HAP-1 (cell line): Measurements from ENCODE around the gene DUSP15.
"Not testable (repeated sequence)": the region's sequence is repeated elsewhere in the genome, so short reads cannot be mapped to it uniquely, and the experiment has no call there.

Experiments used
- DNase-seq, 2 experiments: peaks; one replicate each; pipeline ENCODE4 v3.0.0-alpha.2; 2016 to 2020; ENCODE audit warnings: low spot score in 2 of 2
- H3K27me3 ChIP-seq: fragments of 250-450 bp; sonication (Bioruptor Pico); 2 replicates; pipeline ENCODE4 v1.5.1; 2020; ENCODE audit warnings: low read depth, mild to moderate bottlenecking, moderate library complexity
- H3K36me3 ChIP-seq: fragments of 250-450 bp; sonication (Bioruptor Pico); replicated peaks from 2 replicates; pipeline ENCODE4 v1.5.1; 2020; ENCODE audit warnings: mild to moderate bottlenecking
- H3K4me1 ChIP-seq: fragments of 250-450 bp; sonication (Bioruptor Pico); 2 replicates; pipeline ENCODE4 v1.5.1; 2020; ENCODE audit warnings: mild to moderate bottlenecking
- H3K4me3 ChIP-seq: fragments of 250-450 bp; sonication (Bioruptor Pico); 2 replicates; pipeline ENCODE4 v1.5.1; 2020; ENCODE audit warnings: mild to moderate bottlenecking, moderate library complexity
- H3K9me3 ChIP-seq: fragments of 250-450 bp; sonication (Bioruptor Pico); 2 replicates; pipeline ENCODE4 v1.5.1; 2020; ENCODE audit warnings: mild to moderate bottlenecking, moderate library complexity
- in situ Hi-C: fragments of 300-500 bp; cut with MboI; formaldehyde crosslinking; loops from 3 replicates; pipeline ENCODE4 v1.14.3; 2020; ENCODE audit warnings: low sequenced_read_pairs, inconsistent platforms, mixed read lengths

The DUSP15 gene

DNA sequence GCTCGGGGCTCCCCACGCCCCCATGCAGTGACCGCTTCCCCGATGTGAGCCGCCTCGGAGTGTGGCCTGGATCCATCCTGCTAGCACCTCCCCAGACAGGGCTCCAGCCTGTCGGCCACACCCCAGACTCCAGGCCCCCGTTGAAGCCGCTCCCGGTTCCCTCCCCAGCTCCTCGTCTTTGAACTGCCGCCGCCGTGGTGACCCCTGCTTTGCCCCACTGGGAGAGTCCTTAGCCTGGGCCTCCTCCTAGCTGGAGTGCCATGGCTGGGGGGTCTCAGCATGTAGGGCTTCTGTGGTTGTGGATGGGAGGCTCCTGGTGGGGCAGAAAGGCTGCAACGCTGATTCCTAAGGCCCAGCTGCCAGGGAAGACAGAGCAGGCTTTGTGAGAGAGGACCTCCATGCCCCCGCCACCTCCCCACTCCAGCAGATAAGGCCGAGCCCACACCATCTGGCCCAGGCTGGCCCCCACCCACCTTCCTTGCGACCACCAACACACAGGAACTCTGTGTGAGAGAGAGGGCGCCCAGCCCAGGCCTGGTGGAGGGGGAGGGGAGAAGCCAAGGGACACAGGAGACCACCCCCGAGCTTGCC, 36.3 kb downstream of the DUSP15 start:
- DNase-seq = no peak
- Histone ChIP-seq H3K4me3 (no peak overlapping the region), H3K27me3 (no peaks in the 10 kb centered on the region), H3K36me3 (no peaks in the 10 kb centered on the region), H3K9me3 (no peaks in the 10 kb centered on the region), H3K4me1 (no peaks in the 10 kb centered on the region)
- in situ Hi-C loops = no loop called here

GRCh38 chr20:31833130-31833930, 37.0 kb downstream of the DUSP15 start:
- H3K4me1 ChIP-seq = no peaks in the 10 kb centered on the region
- no peak overlapping the region for H3K4me3 ChIP-seq
- in situ Hi-C loops = no loop called here
- H3K27me3 ChIP-seq = no peaks in the 10 kb centered on the region
- H3K36me3 ChIP-seq = no peaks in the 10 kb centered on the region
- peak; percentile 57 to 89 for DNase-seq
- no peaks in the 10 kb centered on the region for H3K9me3 ChIP-seq

DNA sequence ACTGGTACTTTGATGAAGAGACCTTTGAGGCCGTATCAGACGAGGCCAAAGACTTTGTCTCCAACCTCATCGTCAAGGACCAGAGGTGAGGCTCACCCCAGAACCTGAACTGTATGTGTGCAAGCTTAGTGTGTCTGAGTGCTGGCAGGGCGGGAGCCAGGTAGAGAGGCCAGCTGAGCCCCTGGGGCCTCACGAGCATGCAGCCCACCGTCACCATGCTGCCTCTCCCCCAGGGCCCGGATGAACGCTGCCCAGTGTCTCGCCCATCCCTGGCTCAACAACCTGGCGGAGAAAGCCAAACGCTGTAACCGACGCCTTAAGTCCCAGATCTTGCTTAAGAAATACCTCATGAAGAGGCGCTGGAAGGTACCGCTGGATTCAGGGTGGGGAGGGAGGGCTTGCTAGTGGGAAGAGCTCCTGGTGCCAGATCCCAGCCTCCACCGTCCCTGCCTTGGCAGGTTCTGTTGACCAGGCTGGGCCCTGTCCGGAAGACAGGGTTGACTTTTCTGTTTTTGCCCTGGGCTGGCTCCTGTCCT, 38.5 kb downstream of the DUSP15 start:
- Histone ChIP-seq H3K36me3 (no peaks in the 10 kb centered on the region), H3K27me3 (no peaks in the 10 kb centered on the region), H3K4me1 (no peaks in the 10 kb centered on the region), H3K4me3 (no peak overlapping the region), H3K9me3 (no peaks in the 10 kb centered on the region)
- no peak for DNase-seq
- in situ Hi-C loops = no loop called here

DNA sequence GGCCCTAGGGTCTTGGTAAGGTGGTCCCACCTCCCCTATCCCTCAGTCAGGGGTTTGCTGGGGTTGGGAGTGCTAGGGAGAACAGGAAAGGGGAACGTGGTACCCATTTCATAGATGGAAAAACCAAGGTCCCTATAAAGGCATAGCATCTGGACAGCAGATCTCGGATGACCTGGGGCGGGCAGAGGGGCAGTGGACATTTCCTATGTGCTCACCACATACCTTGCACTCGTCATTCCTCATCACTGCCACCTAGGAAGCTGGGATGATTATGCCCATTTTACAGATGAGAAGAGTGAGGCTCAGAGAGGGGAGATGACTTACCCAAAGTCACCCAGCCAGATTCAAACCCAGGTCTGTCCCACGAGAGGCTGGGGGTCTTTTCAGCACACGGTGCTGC, 39.1 kb downstream of the DUSP15 start:
- no peaks in the 10 kb centered on the region for H3K4me1 ChIP-seq
- in situ Hi-C loops = no loop called here
- no peaks in the 10 kb centered on the region for H3K27me3 ChIP-seq
- H3K36me3 ChIP-seq = no peaks in the 10 kb centered on the region
- H3K9me3 ChIP-seq = no peaks in the 10 kb centered on the region
- H3K4me3 ChIP-seq = no peak overlapping the region
- no peak for DNase-seq

- H3K9me3 ChIP-seq = no peaks in the 10 kb centered on the region
- no peaks in the 10 kb centered on the region for H3K4me1 ChIP-seq
- no peak overlapping the region for H3K4me3 ChIP-seq
- in situ Hi-C loops = no loop called here
- no peak for DNase-seq
- H3K36me3 ChIP-seq = no peaks in the 10 kb centered on the region
- H3K27me3 ChIP-seq = no peaks in the 10 kb centered on the region
Observed at GRCh38 chr20:31830406-31830981, 39.8 kb downstream of the DUSP15 start.

DNA sequence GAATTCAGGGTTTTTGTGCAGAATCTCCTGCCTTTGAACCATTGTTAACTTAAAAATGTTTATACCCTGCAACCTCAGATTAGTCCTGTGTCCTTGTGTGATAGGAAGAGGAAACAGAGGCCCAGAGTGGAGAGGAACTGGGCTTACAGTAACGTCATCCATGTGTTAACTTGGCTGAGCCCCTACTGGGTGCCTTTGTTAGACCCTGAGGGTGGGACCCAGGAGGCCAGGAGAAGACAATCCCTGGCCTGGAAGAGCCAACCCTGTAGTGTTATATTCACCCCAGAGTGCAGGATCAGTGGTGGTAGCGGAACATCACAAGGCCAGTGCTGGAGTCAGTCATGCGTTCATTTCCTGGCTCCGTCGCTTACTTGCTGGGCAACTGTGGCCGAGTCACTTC, 40.6 kb downstream of the DUSP15 start:
- Histone ChIP-seq H3K27me3 (no peaks in the 10 kb centered on the region), H3K36me3 (no peaks in the 10 kb centered on the region), H3K4me3 (no peak overlapping the region), H3K4me1 (no peaks in the 10 kb centered on the region), H3K9me3 (no peaks in the 10 kb centered on the region)
- DNase-seq = no peak
- in situ Hi-C loops = loop anchor here (10.0 kb wide), 2 partner anchors 125 to 825 kb away; partner anchors contain the start of gene PDRG1

GRCh38 chr20:31828016-31828415, 42.3 kb downstream of the DUSP15 start:
- H3K9me3 ChIP-seq, H3K36me3 ChIP-seq, DNase-seq, H3K4me1 ChIP-seq, H3K4me3 ChIP-seq, H3K27me3 ChIP-seq: not testable (repeated sequence)
- in situ Hi-C loops = loop anchor here (10.0 kb wide), 2 partner anchors 127 to 827 kb away; partner anchors contain the start of gene PDRG1

DNA sequence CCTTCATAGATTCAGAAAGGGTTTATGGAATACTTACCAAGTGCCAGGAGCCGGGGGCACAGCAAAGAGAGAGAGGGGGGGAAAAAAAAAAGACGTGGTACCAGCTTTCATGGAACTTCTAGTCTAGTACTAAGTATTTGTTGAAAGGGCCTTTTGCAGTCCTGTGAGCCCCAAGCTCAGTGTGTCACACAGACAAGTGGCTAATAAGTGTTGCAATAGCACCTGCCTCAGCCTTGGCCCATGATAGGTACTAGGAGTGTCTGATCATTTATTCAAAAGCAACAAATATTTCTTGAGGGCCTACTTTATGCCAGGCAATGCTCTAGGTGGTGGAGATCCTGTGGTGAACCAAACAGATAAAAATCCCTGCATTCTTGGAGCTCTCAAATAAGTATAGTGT, 43.3 kb downstream of the DUSP15 start:
- no peak overlapping the region for H3K4me3 ChIP-seq
- no peaks in the 10 kb centered on the region for H3K36me3 ChIP-seq
- in situ Hi-C loops = loop anchor here (10.0 kb wide), 2 partner anchors 128 to 828 kb away; partner anchors contain the start of gene PDRG1
- H3K9me3 ChIP-seq = no peaks in the 10 kb centered on the region
- no peak for DNase-seq
- H3K4me1 ChIP-seq = peaks cover 2% of the 10 kb centered on the region; the same call in 1 of the 2 replicates
- H3K27me3 ChIP-seq = no peaks in the 10 kb centered on the region

DNA sequence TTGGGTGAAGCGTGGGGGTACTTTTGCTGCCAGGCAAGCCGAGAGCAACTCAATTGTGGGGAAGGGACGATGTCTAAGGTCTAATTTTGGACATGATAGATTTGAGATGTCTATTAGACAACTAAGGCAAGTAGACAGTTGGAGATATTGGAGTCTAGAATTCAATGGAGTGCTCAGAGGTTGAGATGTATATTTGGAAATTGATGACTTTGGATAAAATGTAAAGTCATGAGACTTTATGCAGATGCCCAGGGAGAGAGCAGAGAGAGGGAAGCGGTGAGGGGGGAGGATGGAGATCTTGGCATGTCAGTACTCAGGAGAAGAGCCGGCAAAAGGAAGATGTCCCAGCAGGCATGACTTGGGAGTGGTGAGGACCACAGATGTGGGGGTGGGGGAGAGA, 44.3 kb downstream of the DUSP15 start:
- peaks cover 2% of the 10 kb centered on the region; the same call in 1 of the 2 replicates for H3K4me1 ChIP-seq
- no peaks in the 10 kb centered on the region for H3K27me3 ChIP-seq
- in situ Hi-C loops = loop anchor here (10.0 kb wide), 2 partner anchors 129 to 829 kb away; partner anchors contain the start of gene PDRG1
- no peaks in the 10 kb centered on the region for H3K36me3 ChIP-seq
- DNase-seq = no peak
- no peaks in the 10 kb centered on the region for H3K9me3 ChIP-seq
- H3K4me3 ChIP-seq = no peak overlapping the region

- H3K27me3 ChIP-seq = no peaks in the 10 kb centered on the region
- in situ Hi-C loops = loop anchor here (5.0 to 10.0 kb wide), 3 partner anchors 130 to 830 kb away; partner anchors contain the start of gene PDRG1
- no peak for DNase-seq
- H3K4me1 ChIP-seq = peaks cover 2% of the 10 kb centered on the region; the same call in 1 of the 2 replicates
- H3K9me3 ChIP-seq = no peaks in the 10 kb centered on the region
- no peak overlapping the region for H3K4me3 ChIP-seq
- H3K36me3 ChIP-seq = no peaks in the 10 kb centered on the region
Observed at GRCh38 chr20:31824554-31825313, 45.6 kb downstream of the DUSP15 start.

GRCh38 chr20:31824125-31824485, 46.2 kb downstream of the DUSP15 start:
- in situ Hi-C loops = loop anchor here (5.0 to 10.0 kb wide), 3 partner anchors 131 to 831 kb away; partner anchors contain the start of gene PDRG1
- Histone ChIP-seq H3K4me3 (no peak overlapping the region), H3K36me3 (no peaks in the 10 kb centered on the region), H3K27me3 (no peaks in the 10 kb centered on the region), H3K4me1 (peaks cover 2% of the 10 kb centered on the region; the same call in 1 of the 2 replicates), H3K9me3 (no peaks in the 10 kb centered on the region)
- no peak for DNase-seq

GRCh38 chr20:31823360-31824124, 46.8 kb downstream of the DUSP15 start:
- H3K36me3 ChIP-seq = no peaks in the 10 kb centered on the region
- H3K4me3 ChIP-seq = no peak overlapping the region
- DNase-seq = no peak
- in situ Hi-C loops = loop anchor here (5.0 to 10.0 kb wide), 3 partner anchors 131 to 831 kb away; partner anchors contain the start of gene PDRG1
- no peaks in the 10 kb centered on the region for H3K27me3 ChIP-seq
- peaks cover 2% of the 10 kb centered on the region; the same call in 1 of the 2 replicates for H3K4me1 ChIP-seq
- no peaks in the 10 kb centered on the region for H3K9me3 ChIP-seq
